ENCODE measurements around the gene CMIP.

Gene CMIP

DNA sequence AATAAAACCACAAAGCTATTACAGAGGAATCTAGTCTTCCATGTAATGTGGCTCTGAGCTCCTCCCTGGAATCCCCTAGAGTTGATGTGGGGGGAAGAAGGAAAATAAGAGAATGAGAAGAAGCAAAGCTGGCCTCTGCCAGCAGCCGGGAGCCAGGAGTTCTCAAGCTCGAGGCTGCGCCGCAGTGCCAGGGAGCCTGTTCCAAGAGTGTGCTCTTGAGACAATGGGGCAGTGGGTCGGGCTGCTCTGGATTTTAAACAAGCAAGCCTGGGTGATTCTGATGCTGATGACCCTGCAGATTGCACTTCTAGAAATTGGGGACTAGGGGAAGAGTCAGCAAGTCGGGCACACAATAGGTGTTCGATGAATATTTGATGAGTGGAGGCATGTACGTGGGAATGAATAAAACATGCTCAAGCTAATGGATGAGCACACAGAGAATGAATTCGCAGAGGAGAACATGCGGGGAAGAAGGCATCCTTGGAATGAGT lies 119.9 kb downstream of the CMIP start:
- H3K4me1 ChIP-seq (ENCODE audit: insufficient read depth, insufficient read length) = peaks cover 13% of the 10 kb centered on the region
- H3K4me3 ChIP-seq (ENCODE audit: insufficient read length, low read depth) = no peak overlapping the region
- H3K9ac ChIP-seq (ENCODE audit: insufficient read length, low read depth) = no peak overlapping the region
- no peaks in the 10 kb centered on the region for H3K9me3 ChIP-seq (ENCODE audit: insufficient read depth, low read length)
- DNase-seq (ENCODE audit: low read depth, low spot score) = no peak
- H3K36me3 ChIP-seq (ENCODE audit: insufficient read depth, insufficient read length, low read length) = peaks cover 10% of the 10 kb centered on the region
- no peaks in the 10 kb centered on the region for H3K27me3 ChIP-seq (ENCODE audit: insufficient read depth, insufficient read length)
- TF ChIP-seq YY1 (IDR thresholded peaks at IDR 0.05; ENCODE audit: insufficient read depth, insufficient read length) (no peak), ZNF274 (IDR thresholded peaks at IDR 0.05; ENCODE audit: low read depth, low read length) (no peak), SUZ12 (IDR thresholded peaks at IDR 0.05; ENCODE audit: extremely low read depth, insufficient read depth, insufficient read length) (no peak)

DNA sequence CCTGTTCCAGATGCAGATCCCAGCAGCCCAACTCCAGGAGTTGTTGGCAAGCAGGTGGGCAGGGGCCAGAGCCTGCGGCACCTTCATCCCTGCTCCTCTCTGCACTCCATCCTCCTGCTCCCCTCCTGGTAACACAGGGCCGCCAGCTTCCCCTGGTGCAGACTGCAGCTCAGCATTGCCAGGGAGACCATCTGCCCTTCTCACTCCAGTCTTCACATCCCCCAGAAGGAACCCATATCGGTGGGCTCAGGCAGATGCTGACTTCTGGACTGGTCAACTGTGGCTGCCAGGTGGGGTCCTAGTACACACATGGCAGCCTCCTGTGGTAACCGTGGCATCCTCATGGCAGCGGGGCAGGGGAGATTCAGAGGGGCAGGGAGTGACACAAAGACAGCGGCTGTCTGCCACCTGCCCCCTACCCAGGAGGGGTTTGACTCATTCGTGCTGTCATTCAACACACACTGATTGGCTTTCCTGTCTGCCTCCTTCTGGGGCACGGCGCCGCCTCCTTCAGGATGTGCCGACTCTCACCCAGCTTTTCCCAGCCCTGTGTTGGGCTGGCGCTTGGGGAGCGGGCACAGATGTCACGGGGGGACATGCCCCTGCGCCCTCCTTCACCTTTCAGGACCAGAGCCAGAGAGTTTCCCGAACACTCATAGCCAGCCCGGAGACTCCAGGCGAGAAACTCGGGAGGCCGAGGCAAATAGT lies 120.9 kb downstream of the CMIP start:
- Histone ChIP-seq H3K4me1 (ENCODE audit: insufficient read depth, insufficient read length) (peaks cover 13% of the 10 kb centered on the region), H3K9me3 (ENCODE audit: insufficient read depth, low read length) (no peaks in the 10 kb centered on the region), H3K9ac (ENCODE audit: insufficient read length, low read depth) (no peak overlapping the region), H3K4me3 (ENCODE audit: insufficient read length, low read depth) (no peak overlapping the region), H3K27me3 (ENCODE audit: insufficient read depth, insufficient read length) (no peaks in the 10 kb centered on the region), H3K36me3 (ENCODE audit: insufficient read depth, insufficient read length, low read length) (peaks cover 11% of the 10 kb centered on the region)
- DNase-seq (ENCODE audit: low read depth, low spot score) = no peak
- TF ChIP-seq SUZ12 (IDR thresholded peaks at IDR 0.05; ENCODE audit: extremely low read depth, insufficient read depth, insufficient read length) (no peak), ZNF274 (IDR thresholded peaks at IDR 0.05; ENCODE audit: low read depth, low read length) (no peak), YY1 (IDR thresholded peaks at IDR 0.05; ENCODE audit: insufficient read depth, insufficient read length) (no peak)

DNA sequence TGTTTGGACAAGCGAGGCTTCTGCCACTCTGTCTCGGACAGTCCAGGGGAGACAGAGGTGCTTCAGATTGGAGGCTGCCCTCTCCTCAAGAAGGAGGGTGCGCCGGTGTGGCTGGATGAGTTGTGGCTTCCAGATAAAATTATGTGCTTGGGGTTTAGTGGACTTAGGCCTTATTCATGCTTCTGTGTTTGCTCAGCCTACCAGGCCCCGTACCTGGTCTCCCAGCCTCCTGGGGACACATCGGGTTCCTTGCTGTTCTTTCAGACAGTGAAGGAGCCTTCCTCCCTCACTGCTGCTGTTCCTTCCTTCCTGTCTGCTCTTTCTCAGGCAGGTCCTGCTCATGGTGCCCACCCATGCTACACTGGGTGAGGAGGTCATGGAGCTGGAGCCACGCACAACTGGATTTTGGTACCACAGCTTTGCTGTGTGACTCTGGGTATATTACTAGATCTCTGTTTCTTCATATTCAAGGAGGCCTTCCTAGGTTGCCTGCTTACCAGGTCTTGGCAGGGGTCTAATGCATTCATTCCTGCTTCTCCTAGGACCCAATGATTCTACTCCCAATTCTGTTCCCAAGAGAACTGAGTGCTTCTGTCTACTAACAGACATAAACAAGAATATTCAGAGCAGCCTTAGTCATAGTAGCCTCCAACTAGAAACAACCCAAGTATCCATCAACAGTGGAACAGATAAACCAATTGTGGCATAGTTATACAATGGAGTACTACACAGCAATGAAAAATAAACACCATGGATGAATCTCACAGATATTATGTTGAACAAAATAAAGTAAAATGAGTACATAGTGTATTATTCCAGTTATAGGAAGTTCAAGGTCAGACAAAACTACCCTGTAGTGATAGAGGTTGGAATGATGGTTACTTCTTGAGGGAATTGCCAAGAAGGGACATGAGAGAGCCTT lies 121.7 kb downstream of the CMIP start:
- no peak for DNase-seq (ENCODE audit: low read depth, low spot score)
- peaks cover 15% of the 10 kb centered on the region for H3K4me1 ChIP-seq (ENCODE audit: insufficient read depth, insufficient read length)
- no peak overlapping the region for H3K4me3 ChIP-seq (ENCODE audit: insufficient read length, low read depth)
- no peaks in the 10 kb centered on the region for H3K9me3 ChIP-seq (ENCODE audit: insufficient read depth, low read length)
- TF ChIP-seq ZNF274 (IDR thresholded peaks at IDR 0.05; ENCODE audit: low read depth, low read length) (no peak), YY1 (IDR thresholded peaks at IDR 0.05; ENCODE audit: insufficient read depth, insufficient read length) (no peak), SUZ12 (IDR thresholded peaks at IDR 0.05; ENCODE audit: extremely low read depth, insufficient read depth, insufficient read length) (no peak)
- H3K27me3 ChIP-seq (ENCODE audit: insufficient read depth, insufficient read length) = no peaks in the 10 kb centered on the region
- no peak overlapping the region for H3K9ac ChIP-seq (ENCODE audit: insufficient read length, low read depth)
- peaks cover 11% of the 10 kb centered on the region for H3K36me3 ChIP-seq (ENCODE audit: insufficient read depth, insufficient read length, low read length)

DNA sequence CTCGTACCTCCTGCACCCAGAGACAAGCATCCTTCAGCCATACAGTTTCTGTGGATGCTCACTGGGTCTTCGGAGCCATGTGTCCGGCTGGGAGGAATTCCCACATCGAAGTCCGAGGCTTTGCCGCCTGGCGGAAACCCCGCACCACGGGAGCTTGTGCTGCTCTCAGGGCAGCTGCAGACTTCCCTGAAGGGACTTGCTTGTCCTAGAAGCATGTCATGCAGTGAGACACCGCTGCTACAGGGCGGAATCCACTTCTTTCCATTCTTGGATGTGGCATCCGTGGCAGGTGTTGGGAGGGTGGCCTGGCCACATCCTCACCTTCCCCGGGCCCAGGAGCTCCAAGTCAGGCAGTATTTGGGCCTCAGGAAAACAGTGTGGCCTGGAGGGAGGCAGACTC lies 122.5 kb downstream of the CMIP start:
- Histone ChIP-seq H3K36me3 (ENCODE audit: insufficient read depth, insufficient read length, low read length) (peaks cover 11% of the 10 kb centered on the region), H3K27me3 (ENCODE audit: insufficient read depth, insufficient read length) (no peaks in the 10 kb centered on the region), H3K9me3 (ENCODE audit: insufficient read depth, low read length) (no peaks in the 10 kb centered on the region), H3K4me3 (ENCODE audit: insufficient read length, low read depth) (no peak overlapping the region), H3K4me1 (ENCODE audit: insufficient read depth, insufficient read length) (peaks cover 19% of the 10 kb centered on the region), H3K9ac (ENCODE audit: insufficient read length, low read depth) (no peak overlapping the region)
- DNase-seq (ENCODE audit: low read depth, low spot score) = no peak
- TF ChIP-seq YY1 (IDR thresholded peaks at IDR 0.05; ENCODE audit: insufficient read depth, insufficient read length) (no peak), SUZ12 (IDR thresholded peaks at IDR 0.05; ENCODE audit: extremely low read depth, insufficient read depth, insufficient read length) (no peak), ZNF274 (IDR thresholded peaks at IDR 0.05; ENCODE audit: low read depth, low read length) (no peak)

DNA sequence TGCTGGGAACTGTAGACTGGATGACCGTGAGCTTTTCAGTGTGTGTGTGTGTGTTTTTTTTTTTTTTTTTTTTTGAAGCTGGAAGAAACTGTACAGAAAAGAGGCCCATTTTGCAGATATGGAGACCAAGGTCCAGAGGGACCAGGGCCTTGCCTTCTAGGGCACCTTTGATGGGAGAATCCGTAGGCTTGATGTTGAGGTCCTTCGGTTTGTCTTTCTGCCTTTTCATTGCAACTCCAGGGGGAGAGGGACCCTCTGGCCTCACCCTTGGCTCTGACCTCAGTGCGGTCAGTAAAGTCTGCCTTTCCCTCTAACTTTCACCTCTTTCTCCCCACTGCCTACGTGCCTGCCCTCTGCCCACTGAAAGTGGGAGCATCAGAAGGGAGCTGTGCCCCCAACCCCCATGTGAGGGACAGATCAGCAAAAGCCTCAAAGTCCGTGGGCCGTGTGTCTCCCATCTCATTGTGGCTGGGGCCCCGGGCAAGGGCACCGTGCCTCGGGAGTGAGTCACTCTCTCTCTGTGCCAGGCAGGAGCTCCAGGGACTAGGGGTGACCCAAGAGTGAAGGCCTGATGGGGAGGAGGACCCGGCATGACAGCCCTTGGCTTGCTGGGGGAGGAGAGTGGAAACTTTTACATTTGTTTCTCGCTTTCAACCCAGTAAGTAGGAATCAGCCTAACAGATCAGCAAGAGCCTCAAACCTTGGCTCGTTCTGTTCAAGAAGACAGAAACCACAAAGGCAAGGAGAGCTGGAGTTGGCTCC lies 123.6 kb downstream of the CMIP start:
- TF ChIP-seq SUZ12 (IDR thresholded peaks at IDR 0.05; ENCODE audit: extremely low read depth, insufficient read depth, insufficient read length) (no peak), YY1 (IDR thresholded peaks at IDR 0.05; ENCODE audit: insufficient read depth, insufficient read length) (no peak), ZNF274 (IDR thresholded peaks at IDR 0.05; ENCODE audit: low read depth, low read length) (no peak)
- no peak overlapping the region for H3K9ac ChIP-seq (ENCODE audit: insufficient read length, low read depth)
- H3K9me3 ChIP-seq (ENCODE audit: insufficient read depth, low read length) = no peaks in the 10 kb centered on the region
- peaks cover 11% of the 10 kb centered on the region for H3K36me3 ChIP-seq (ENCODE audit: insufficient read depth, insufficient read length, low read length)
- peaks cover 22% of the 10 kb centered on the region for H3K4me1 ChIP-seq (ENCODE audit: insufficient read depth, insufficient read length)
- DNase-seq (ENCODE audit: low read depth, low spot score) = no peak
- H3K27me3 ChIP-seq (ENCODE audit: insufficient read depth, insufficient read length) = no peaks in the 10 kb centered on the region
- no peak overlapping the region for H3K4me3 ChIP-seq (ENCODE audit: insufficient read length, low read depth)

DNA sequence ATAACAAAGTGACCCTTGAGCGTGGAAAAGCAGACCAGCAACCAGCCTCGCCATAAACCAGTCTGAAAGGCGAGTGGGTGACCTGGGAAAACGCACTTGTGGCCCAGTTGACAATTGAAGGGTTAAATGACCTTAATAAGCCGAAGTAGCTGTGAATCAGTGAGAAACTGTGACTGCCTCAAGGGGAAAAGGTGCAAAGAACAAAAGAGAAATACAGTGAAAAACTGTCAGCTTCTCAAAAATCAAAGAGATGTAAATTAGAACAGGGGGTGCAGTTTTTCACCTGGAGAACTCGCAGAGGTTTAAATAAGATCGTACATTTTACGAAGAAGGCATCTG lies 124.1 kb downstream of the CMIP start:
- no peak for DNase-seq (ENCODE audit: low read depth, low spot score)
- H3K9ac ChIP-seq (ENCODE audit: insufficient read length, low read depth) = no peak overlapping the region
- H3K4me1 ChIP-seq (ENCODE audit: insufficient read depth, insufficient read length) = peaks cover 22% of the 10 kb centered on the region
- no peak overlapping the region for H3K4me3 ChIP-seq (ENCODE audit: insufficient read length, low read depth)
- no peak for TF ChIP-seq YY1 (IDR thresholded peaks at IDR 0.05; ENCODE audit: insufficient read depth, insufficient read length)
- no peak for TF ChIP-seq SUZ12 (IDR thresholded peaks at IDR 0.05; ENCODE audit: extremely low read depth, insufficient read depth, insufficient read length)
- TF ChIP-seq ZNF274 (IDR thresholded peaks at IDR 0.05; ENCODE audit: low read depth, low read length) = no peak
- no peaks in the 10 kb centered on the region for H3K9me3 ChIP-seq (ENCODE audit: insufficient read depth, low read length)
- H3K36me3 ChIP-seq (ENCODE audit: insufficient read depth, insufficient read length, low read length) = peaks cover 11% of the 10 kb centered on the region
- H3K27me3 ChIP-seq (ENCODE audit: insufficient read depth, insufficient read length) = no peaks in the 10 kb centered on the region

All from NT2/D1 (cell line).